Neural cell (in vitro differentiated cells): ENCODE data around the gene HAND1. TPM values are rescaled to one million over a fixed set of nuclear protein-coding genes. Genes with fewer than 3 reads are reported as not detected.
A peak's percentile ranks its signal among the peaks of the same experiment; 100 is the strongest.

Experiments used
- H2AFZ ChIP-seq: fragments of 200-600, 300-800 bp; sonication (generic), shearing (Covaris generic); 2 replicates; pipeline ENCODE4 v1.6.0; 2014; ENCODE audit warnings: low read depth, mild to moderate bottlenecking, antibody characterized with exemption, low read length, moderate library complexity
- H3F3A ChIP-seq: fragments of 200-600 bp; shearing (Covaris generic); 2 replicates; pipeline ENCODE4 v1.6.1; 2016; ENCODE audit warnings: mild to moderate bottlenecking, moderate library complexity, mixed read lengths, antibody characterized with exemption, low read length; ENCODE audit not compliant: insufficient read depth, poor library complexity, severe bottlenecking
- H3K27ac ChIP-seq: fragments of 200-600, 300-800 bp; sonication (generic), shearing (Covaris generic); 2 replicates; pipeline ENCODE4 v1.5.1; 2014; ENCODE audit warnings: mild to moderate bottlenecking, low read length, moderate library complexity
- H3K27me3 ChIP-seq: fragments of 300-800, 200-600 bp; sonication (generic), shearing (Covaris generic); 2 replicates; pipeline ENCODE4 v1.6.0; 2014; ENCODE audit warnings: mild to moderate bottlenecking, low read depth, low read length, moderate library complexity; ENCODE audit not compliant: insufficient read depth
- H3K36me3 ChIP-seq: fragments of 300-800, 200-600 bp; sonication (generic), shearing (Covaris generic); 2 replicates; pipeline ENCODE4 v1.5.1; 2014; ENCODE audit warnings: mild to moderate bottlenecking, antibody characterized with exemption, low read length, moderate library complexity; ENCODE audit not compliant: insufficient read depth
- H3K4me2 ChIP-seq: fragments of 300-800, 200-600 bp; sonication (generic), shearing (Covaris generic); 2 replicates; pipeline ENCODE4 v1.6.0; 2014; ENCODE audit warnings: mild to moderate bottlenecking, low read length
- H3K4me3 ChIP-seq: fragments of 300-800, 200-600 bp; sonication (generic), shearing (Covaris generic); 2 replicates; pipeline ENCODE4 v1.5.1; 2014; ENCODE audit warnings: mild to moderate bottlenecking, low read length, moderate library complexity
- H3K79me2 ChIP-seq: fragments of 200-600 bp; shearing (Covaris generic); replicated peaks from 2 replicates; pipeline ENCODE4 v1.6.0; 2014; ENCODE audit warnings: mild to moderate bottlenecking, low read length, moderate library complexity; ENCODE audit not compliant: insufficient read depth
- H3K9ac ChIP-seq: fragments of 300-800, 200-600 bp; sonication (generic), shearing (Covaris generic); 2 replicates; pipeline ENCODE4 v1.6.1; 2016; ENCODE audit warnings: mild to moderate bottlenecking, low read length, mixed read lengths
- H3K9me2 ChIP-seq: fragments of 200-600 bp; shearing (Covaris generic); 2 replicates; pipeline ENCODE4 v1.6.1; 2016; ENCODE audit warnings: mild to moderate bottlenecking, low read length, mixed read lengths; ENCODE audit not compliant: insufficient read depth
- H3K9me3 ChIP-seq: fragments of 200-600, 300-800 bp; sonication (generic), shearing (Covaris generic); 2 replicates; pipeline ENCODE4 v1.6.1; 2016; ENCODE audit warnings: mild to moderate bottlenecking, mixed run types, low read length, moderate library complexity, mixed read lengths
- H4K20me1 ChIP-seq: fragments of 200-600 bp; shearing (Covaris generic); 2 replicates; pipeline ENCODE4 v1.6.1; 2016; ENCODE audit warnings: mild to moderate bottlenecking, mixed run types; ENCODE audit not compliant: insufficient read depth
- CTCF ChIP-seq: fragments of 450-650 bp; IDR thresholded peaks from 2 replicates; pipeline ENCODE4 v1.5.1; 2014; ENCODE audit warnings: antibody characterized with exemption, mild to moderate bottlenecking, moderate library complexity; ENCODE audit not compliant: poor library complexity, severe bottlenecking
- EP300 ChIP-seq: fragments of 450-650 bp; conservative IDR thresholded peaks from 2 replicates; pipeline ENCODE4 v1.6.1; 2014; ENCODE audit warnings: antibody characterized with exemption, mild to moderate bottlenecking, moderate library complexity; ENCODE audit not compliant: poor library complexity, severe bottlenecking
- EZH2 ChIP-seq: fragments of 200-600, 300-800 bp; shearing (Covaris generic), sonication (generic); IDR thresholded peaks from 2 replicates; pipeline ENCODE4 v1.6.1; 2014; ENCODE audit warnings: antibody characterized with exemption, low read length, borderline replicate concordance, mild to moderate bottlenecking; ENCODE audit not compliant: insufficient read depth, poor library complexity, severe bottlenecking
- MXI1 ChIP-seq: fragments of 450-650 bp; conservative IDR thresholded peaks from 2 replicates; pipeline ENCODE4 v1.6.1; 2014; ENCODE audit warnings: antibody characterized with exemption, mild to moderate bottlenecking; ENCODE audit not compliant: poor library complexity, severe bottlenecking
- POLR2AphosphoS5 ChIP-seq: IDR thresholded peaks from 2 replicates; pipeline ENCODE4 v1.6.1; 2012
- RAD21 ChIP-seq: fragments of 450-650 bp; conservative IDR thresholded peaks from 2 replicates; pipeline ENCODE4 v1.6.1; 2014; ENCODE audit warnings: antibody characterized with exemption, mild to moderate bottlenecking, moderate library complexity
- REST ChIP-seq: IDR thresholded peaks from 2 replicates; pipeline ENCODE4 v1.6.1; 2012; ENCODE audit warnings: borderline replicate concordance
- SMC3 ChIP-seq: fragments of 450-650 bp; conservative IDR thresholded peaks from 2 replicates; pipeline ENCODE4 v1.6.1; 2014; ENCODE audit warnings: antibody characterized with exemption, mild to moderate bottlenecking, moderate library complexity; ENCODE audit not compliant: poor library complexity
- TAF1 ChIP-seq: IDR thresholded peaks from 2 replicates; pipeline ENCODE4 v1.6.1; 2012; ENCODE audit warnings: low read depth
- polyA minus RNA-seq: library from RNA; depleted of rRNA, polyadenylated mRNA; stranded (reverse); fragments of >200 nt; gene quantifications from 2 replicates; pipeline ENCODE4 v1.2.3, GENCODE V29; 2014
- polyA plus RNA-seq: library from polyadenylated mRNA; depleted of rRNA; stranded (reverse); fragments of >200 nt; gene quantifications from 2 replicates; pipeline ENCODE4 v1.2.3, GENCODE V29; 2014

HAND1 gene
- polyA plus RNA-seq: not detected in 2 replicates
- not detected in 2 replicates for polyA minus RNA-seq

- Histone ChIP-seq H3K9ac (no peak within 1 kb of the TSS), H2AFZ (no peak within 1 kb of the TSS), H4K20me1 (no peaks in the 10 kb centered on the region), H3K4me2 (no peak within 1 kb of the TSS), H3F3A (no peaks in the 10 kb centered on the region), H3K9me3 (no peaks in the 10 kb centered on the region), H3K27ac (no peak within 1 kb of the TSS), H3K36me3 (no peaks in the 10 kb centered on the region), H3K27me3 (peaks cover 100% of the 10 kb centered on the region), H3K79me2 (no peaks in the 10 kb centered on the region), H3K4me3 (peak within 1 kb of the TSS; percentile 51), H3K9me2 (no peaks in the 10 kb centered on the region)
- no peak for TF ChIP-seq REST
- TF ChIP-seq POLR2AphosphoS5: no peak
- TF ChIP-seq EP300: no peak
- no peak for TF ChIP-seq TAF1
- no peak for TF ChIP-seq EZH2
- no peak for TF ChIP-seq SMC3
- TF ChIP-seq RAD21: no peak
- TF ChIP-seq CTCF: no peak
- TF ChIP-seq MXI1: no peak
Measured at GRCh38 chr5:154478224-154478565, at the start of gene HAND1. TSS of gene HAND1 (minus strand) at chr5:154478227. CDS start at chr5:154478008, 219 bp downstream.

GRCh38 chr5:154526231-154527226 is 48.5 kb upstream of the HAND1 start:
- H3K9ac ChIP-seq: no peak overlapping the region
- TF ChIP-seq SMC3 (no peak), TAF1 (no peak), CTCF (no peak), MXI1 (no peak), EP300 (no peak), REST (no peak), POLR2AphosphoS5 (no peak), EZH2 (no peak), RAD21 (no peak)
- H3K4me3 ChIP-seq: no peak overlapping the region
- H3K27ac ChIP-seq: no peak overlapping the region
- no peaks in the 10 kb centered on the region for H3F3A ChIP-seq
- no peaks in the 10 kb centered on the region for H3K27me3 ChIP-seq
- H2AFZ ChIP-seq: no peak overlapping the region
- H4K20me1 ChIP-seq: no peaks in the 10 kb centered on the region
- no peaks in the 10 kb centered on the region for H3K9me3 ChIP-seq
- H3K79me2 ChIP-seq: no peaks in the 10 kb centered on the region
- no peak overlapping the region for H3K4me2 ChIP-seq
- no peaks in the 10 kb centered on the region for H3K9me2 ChIP-seq
- no peaks in the 10 kb centered on the region for H3K36me3 ChIP-seq
